ENCODE measurements around the gene SCGB1D1. TPM values are rescaled to one million over a fixed set of nuclear protein-coding genes. Genes with fewer than 3 reads are reported as not detected.
A peak's percentile ranks its signal among the peaks of the same experiment; 100 is the strongest.

Gene SCGB1D1
- polyA plus RNA-seq, 3 donors: not detected

GRCh38 chr11:62152245-62153086 lies 37.5 kb upstream of the SCGB1D1 start:
- Histone ChIP-seq H3K36me3 (replicated peaks in 1 of 2; ENCODE audit: control insufficient read depth in 1 of 2, insufficient read depth in 2 of 2, low read length in 2 of 2) (peaks cover 45 to 60% of the 10 kb centered on the region in 2 donors), H4K20me1 (ENCODE audit: insufficient read depth, low read length) (no peaks in the 10 kb centered on the region)
- no peak for DNase-seq

DNA sequence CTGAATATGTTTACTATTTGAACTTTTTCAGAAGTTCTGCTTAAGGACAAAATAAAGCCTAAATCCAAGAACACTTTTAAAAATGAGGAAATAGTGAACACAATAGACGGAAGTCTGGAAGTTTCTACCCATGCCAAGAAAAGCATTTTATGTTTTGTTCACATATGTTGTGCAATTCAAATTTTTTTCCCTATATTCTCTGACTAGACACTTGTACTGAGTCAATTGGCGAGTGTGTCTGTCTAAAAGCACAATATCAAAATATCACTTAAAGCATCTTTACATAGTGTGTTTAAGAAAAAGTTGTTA lies 37.0 kb upstream of the SCGB1D1 start:
- no peaks in the 10 kb centered on the region for H4K20me1 ChIP-seq (ENCODE audit: insufficient read depth, low read length)
- Mint-ChIP-seq H3K9me3 (peaks cover 0 to under 1% (median 0%) of the 10 kb centered on the region in 7 donors), H3K4me3 (no peak overlapping the region), H3K27ac (peak overlapping the region in 3 of 7 donors; percentile 42 to 68 (median 59)), H3K27me3 (ENCODE audit: low read depth in 3 of 3) (peaks cover 0 to 6% (median 0%) of the 10 kb centered on the region in 3 donors), H3K4me1 (peaks cover 11% of the 10 kb centered on the region), H3K36me3 (peaks cover 47 to 65% of the 10 kb centered on the region in 2 donors)
- intact Hi-C loops (cut with micrococcal nuclease): no loop called here
- no CpG with 5 or more reads among the region's 2 CpGs for WGBS (ENCODE audit: insufficient coverage)
- H3K9me3 ChIP-seq (replicated peaks in 1 of 2; ENCODE audit: control insufficient read depth in 1 of 2, insufficient read depth in 1 of 2, low read length in 2 of 2): no peaks in the 10 kb centered on the region
- H3K27ac ChIP-seq (ENCODE audit: low read depth in 1 of 2, low read length in 2 of 2): peak overlapping the region in 1 of 2 donors; percentile 46
- H3K4me2 ChIP-seq (replicated peaks; ENCODE audit: extremely low read depth, low read length, poor library complexity, severe bottlenecking): no peak overlapping the region
- peaks cover 39 to 54% of the 10 kb centered on the region in 2 donors for H3K36me3 ChIP-seq (replicated peaks in 1 of 2; ENCODE audit: control insufficient read depth in 1 of 2, insufficient read depth in 2 of 2, low read length in 2 of 2)
- no peaks in the 10 kb centered on the region for H3K79me2 ChIP-seq (ENCODE audit: insufficient read depth, low read length)
- DNase-seq: no peak
- peak overlapping the region; percentile 24 for H2AFZ ChIP-seq (ENCODE audit: insufficient read depth, low read depth, low read length, poor library complexity, severe bottlenecking)
- H3K27me3 ChIP-seq (ENCODE audit: control insufficient read depth in 2 of 2, insufficient read depth in 2 of 2, low read length in 2 of 2): no peaks in the 10 kb centered on the region
- H3K4me1 ChIP-seq (ENCODE audit: control insufficient read depth in 1 of 2, insufficient read depth in 2 of 2, low read length in 2 of 2): peaks cover 6 to 9% of the 10 kb centered on the region in 2 donors
- TF ChIP-seq, protein P1, sequence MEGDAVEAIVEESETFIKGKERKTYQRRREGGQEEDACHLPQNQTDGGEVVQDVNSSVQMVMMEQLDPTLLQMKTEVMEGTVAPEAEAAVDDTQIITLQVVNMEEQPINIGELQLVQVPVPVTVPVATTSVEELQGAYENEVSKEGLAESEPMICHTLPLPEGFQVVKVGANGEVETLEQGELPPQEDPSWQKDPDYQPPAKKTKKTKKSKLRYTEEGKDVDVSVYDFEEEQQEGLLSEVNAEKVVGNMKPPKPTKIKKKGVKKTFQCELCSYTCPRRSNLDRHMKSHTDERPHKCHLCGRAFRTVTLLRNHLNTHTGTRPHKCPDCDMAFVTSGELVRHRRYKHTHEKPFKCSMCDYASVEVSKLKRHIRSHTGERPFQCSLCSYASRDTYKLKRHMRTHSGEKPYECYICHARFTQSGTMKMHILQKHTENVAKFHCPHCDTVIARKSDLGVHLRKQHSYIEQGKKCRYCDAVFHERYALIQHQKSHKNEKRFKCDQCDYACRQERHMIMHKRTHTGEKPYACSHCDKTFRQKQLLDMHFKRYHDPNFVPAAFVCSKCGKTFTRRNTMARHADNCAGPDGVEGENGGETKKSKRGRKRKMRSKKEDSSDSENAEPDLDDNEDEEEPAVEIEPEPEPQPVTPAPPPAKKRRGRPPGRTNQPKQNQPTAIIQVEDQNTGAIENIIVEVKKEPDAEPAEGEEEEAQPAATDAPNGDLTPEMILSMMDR (IDR thresholded peaks at IDR 0.05): no peak
- no peak overlapping the region for H3K4me3 ChIP-seq (replicated peaks in 1 of 3; ENCODE audit: low read depth in 2 of 3, low read length in 3 of 3)
- H3K9ac ChIP-seq (ENCODE audit: insufficient read depth, low read length, poor library complexity, severe bottlenecking): no peak overlapping the region

More at GRCh38 chr11:62152245-62153086, 37.5 kb upstream of the SCGB1D1 start:
- Histone ChIP-seq H3K27ac (ENCODE audit: low read depth in 1 of 2, low read length in 2 of 2) (peak overlapping the region in 1 of 2 donors; percentile 46), H3K27me3 (ENCODE audit: control insufficient read depth in 2 of 2, insufficient read depth in 2 of 2, low read length in 2 of 2) (no peaks in the 10 kb centered on the region), H3K4me3 (replicated peaks in 1 of 3; ENCODE audit: low read depth in 2 of 3, low read length in 3 of 3) (no peak overlapping the region), H3K4me1 (ENCODE audit: control insufficient read depth in 1 of 2, insufficient read depth in 2 of 2, low read length in 2 of 2) (peaks cover 6 to 9% of the 10 kb centered on the region in 2 donors), H3K79me2 (ENCODE audit: insufficient read depth, low read length) (no peaks in the 10 kb centered on the region), H3K9ac (ENCODE audit: insufficient read depth, low read length, poor library complexity, severe bottlenecking) (no peak overlapping the region), H3K4me2 (replicated peaks; ENCODE audit: extremely low read depth, low read length, poor library complexity, severe bottlenecking) (no peak overlapping the region), H3K9me3 (replicated peaks in 1 of 2; ENCODE audit: control insufficient read depth in 1 of 2, insufficient read depth in 1 of 2, low read length in 2 of 2) (no peaks in the 10 kb centered on the region), H2AFZ (ENCODE audit: insufficient read depth, low read depth, low read length, poor library complexity, severe bottlenecking) (peak overlapping the region; percentile 24)
- 93% methylated on average over 10 of the region's 14 CpGs for WGBS (ENCODE audit: insufficient coverage)
- H3K27ac Mint-ChIP-seq: peak overlapping the region in 5 of 7 donors; percentile 18 to 68 (median 42)
- peaks cover 53 to 71% of the 10 kb centered on the region in 2 donors for H3K36me3 Mint-ChIP-seq
- peaks cover 11% of the 10 kb centered on the region for H3K4me1 Mint-ChIP-seq
- no peaks in the 10 kb centered on the region for H3K9me3 Mint-ChIP-seq
- H3K4me3 Mint-ChIP-seq: no peak overlapping the region
- intact Hi-C loops (cut with micrococcal nuclease): no loop called here
- H3K27me3 Mint-ChIP-seq (ENCODE audit: low read depth in 3 of 3): peaks cover 0 to 2% (median 0%) of the 10 kb centered on the region in 3 donors
- TF ChIP-seq, protein P1 (IDR thresholded peaks at IDR 0.05): no peak

Data from CD14-positive monocyte (primary cell).